Endothelial cell of coronary artery (primary cell): ENCODE data around the gene FLT3. TPM values are rescaled to one million over a fixed set of nuclear protein-coding genes. Genes with fewer than 3 reads are reported as not detected.

Source experiments
- total RNA-seq: library from RNA; depleted of rRNA; stranded (reverse); fragments of >200 nt; gene quantifications from 2 replicates; pipeline ENCODE4 v1.2.3, GENCODE V29; 2014

Gene FLT3
- not detected in 2 replicates for total RNA-seq

DNA sequence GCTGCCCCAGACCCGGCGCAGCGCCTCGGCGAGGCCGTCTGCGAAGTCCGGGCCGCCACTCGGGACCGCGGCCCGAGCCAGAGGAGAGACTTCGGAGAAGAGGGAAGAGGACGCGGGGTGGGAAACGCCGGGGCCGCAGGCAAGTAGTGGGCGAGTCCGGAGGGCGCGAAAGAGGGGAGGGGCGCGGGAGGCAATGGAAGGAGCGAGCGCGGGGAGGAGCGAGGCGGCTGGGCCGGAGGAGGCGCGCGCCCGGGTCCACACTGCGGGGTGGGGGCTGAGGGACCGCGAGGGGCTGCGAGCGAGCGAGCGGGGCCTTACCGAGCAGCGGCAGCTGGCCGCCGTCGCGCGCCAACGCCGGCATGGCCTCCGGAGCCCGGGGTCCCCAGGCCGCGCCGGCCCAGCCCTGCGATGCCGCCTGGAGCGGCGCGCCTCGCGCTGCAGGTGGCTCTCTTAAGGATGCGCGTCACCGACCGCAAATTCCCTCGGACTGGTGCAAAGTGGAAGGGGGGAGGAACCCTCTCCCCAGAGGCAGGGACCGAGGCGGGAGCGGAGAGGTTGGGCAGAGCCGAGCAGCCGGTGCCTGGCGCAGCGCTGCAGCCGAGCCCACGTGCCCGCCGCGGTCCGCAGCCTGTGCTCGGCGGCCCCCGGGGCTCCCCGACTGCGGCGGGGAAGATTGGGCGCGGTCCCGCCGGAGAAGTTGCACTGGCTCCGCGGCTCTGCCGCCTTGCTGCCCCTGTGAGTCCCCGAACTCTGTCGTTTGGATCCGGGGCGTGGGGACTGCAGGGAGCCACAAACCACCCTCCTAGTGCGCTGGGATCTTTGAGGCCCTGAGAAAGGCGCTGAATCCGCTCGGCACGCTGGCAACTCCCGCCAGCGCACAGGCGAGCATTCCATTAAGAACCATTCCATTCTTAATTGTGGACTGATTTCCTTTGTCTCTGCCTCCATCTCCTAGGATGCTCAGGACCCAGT is at the start of gene FLT3:
TSS of gene FLT3 (minus strand) at position 427 of the 972 bp plus-strand sequence. CDS start at position 361, 66 bp downstream.

DNA sequence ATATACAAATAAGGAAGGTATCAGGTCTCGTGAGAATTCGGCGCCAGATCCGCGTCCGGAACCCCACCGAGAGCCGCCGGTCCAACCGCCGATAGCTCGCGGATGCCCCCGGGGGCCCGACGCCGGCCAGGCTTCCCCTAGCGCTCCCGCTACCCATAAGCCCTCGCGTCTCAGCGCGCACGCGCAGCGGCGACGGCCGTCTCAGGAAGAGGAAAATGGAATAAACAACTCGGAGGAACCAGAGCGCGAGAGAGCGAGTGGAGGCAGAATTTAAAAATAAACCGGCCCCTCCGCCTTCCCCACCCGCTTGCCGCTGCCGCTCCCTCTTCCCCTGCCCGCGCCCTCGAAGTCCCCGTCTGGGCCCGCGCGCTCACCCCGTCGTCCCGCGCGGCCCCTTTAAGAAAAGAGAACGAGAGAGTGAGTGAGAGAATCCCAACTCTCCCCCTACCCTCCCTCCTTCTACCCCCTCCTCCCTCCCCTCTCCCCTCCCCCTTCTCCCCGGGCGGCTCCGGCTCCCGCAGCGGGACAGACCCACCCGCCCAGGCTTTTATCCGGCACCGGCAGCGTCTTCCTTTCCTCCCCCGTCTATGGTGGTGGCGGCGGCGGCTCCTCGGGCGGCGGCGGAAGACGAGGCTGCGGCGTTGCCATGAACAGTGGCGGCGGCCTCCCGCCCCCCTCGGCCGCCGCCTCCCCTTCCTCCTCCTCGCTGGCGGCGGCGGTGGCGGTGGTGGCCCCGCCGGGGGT is 37.8 kb upstream of the FLT3 start, which contains the start of gene PAN3:
TSS of gene PAN3 (plus strand) at position 534 of the 744 bp plus-strand sequence. CDS start at position 647, 113 bp downstream.

DNA sequence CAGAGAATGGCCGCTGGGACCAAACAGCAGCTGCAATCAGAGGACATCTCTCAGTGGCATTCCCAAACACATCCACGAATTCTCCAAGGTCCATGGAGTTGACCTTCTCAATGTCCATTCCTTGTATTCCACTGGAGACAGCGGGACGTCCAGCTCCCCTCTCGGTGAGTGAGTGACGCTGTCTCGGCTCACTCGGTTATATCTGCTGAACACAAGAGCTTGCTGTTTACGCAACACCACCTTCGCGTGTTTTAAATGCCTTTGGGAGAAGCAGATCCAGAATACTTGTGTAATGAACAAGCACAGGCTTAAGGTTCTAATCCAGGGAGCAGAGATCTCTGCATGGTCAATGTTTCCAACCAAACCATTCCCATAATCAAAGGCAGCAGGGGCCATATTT is 111.9 kb downstream of the FLT3 start, which contains the start of gene URAD:
TSS of gene URAD (minus strand) at position 174 of the 400 bp plus-strand sequence. CDS start at position 118, 56 bp downstream.

DNA sequence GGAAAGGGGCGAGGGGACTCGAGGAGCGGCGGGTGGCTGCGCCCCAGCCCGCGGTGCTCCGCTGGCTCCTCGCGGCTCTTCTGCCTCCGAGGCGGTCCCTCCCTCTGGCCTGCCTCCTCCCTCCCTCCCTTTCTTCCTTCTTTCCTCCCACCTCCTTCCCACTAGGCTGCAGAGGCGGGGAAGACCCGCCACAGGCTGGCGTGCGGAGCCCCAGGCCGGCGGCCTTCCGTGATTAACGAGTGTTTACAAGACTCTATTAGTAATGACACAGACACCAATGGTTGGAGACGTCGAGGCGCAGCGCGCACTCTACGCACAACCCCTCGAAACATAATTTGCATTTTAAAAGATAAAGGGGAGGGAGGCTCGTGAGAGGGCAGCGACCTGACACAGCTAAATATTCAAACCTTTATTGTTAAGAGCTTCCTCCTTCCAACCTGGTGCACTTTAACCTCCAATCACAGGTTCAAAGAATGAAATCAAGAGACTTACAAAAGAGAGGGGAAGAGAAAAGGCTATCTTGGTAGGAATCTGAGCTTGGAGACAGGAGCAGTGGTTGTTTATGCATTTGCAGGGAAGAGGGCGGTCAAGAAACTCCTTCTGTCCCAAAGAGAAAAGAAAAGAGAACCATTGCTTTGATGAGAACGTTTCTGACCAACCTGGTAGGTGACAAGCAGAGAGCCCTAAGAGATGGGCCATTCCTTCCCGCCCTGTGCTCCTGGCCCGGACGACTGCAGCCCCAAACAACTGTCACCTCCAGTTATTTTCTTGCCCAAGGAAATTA is 131.1 kb downstream of the FLT3 start, which contains the start of gene CDX2:
TSS of gene CDX2 (minus strand) at position 234 of the 784 bp plus-strand sequence. CDS start 309 bp downstream, outside the sequence.

Other genes starting within 250 kb of the FLT3 start
- gene PDX1, start 180.6 kb downstream of the FLT3 start, total RNA-seq, result not detected in 2 replicates
- gene CDX2, start 131.3 kb downstream of the FLT3 start, total RNA-seq, result not detected in 2 replicates
- gene URAD, start 111.9 kb downstream of the FLT3 start, total RNA-seq, result not detected in 2 replicates
- gene PAN3, start 38.0 kb upstream of the FLT3 start, total RNA-seq, result 15.1 and 16.0 TPM in 2 replicates